ENCODE data around the gene ZNF516. TPM values are rescaled to one million over a fixed set of nuclear protein-coding genes. Genes with fewer than 3 reads are reported as not detected.

The ZNF516 gene
- total and polyA plus RNA-seq, 2 of the 13 experiments (the other 11 are each of a cell fraction or from before 2014, with no cell fraction given), result 16.6 to 18.7 TPM

DNA sequence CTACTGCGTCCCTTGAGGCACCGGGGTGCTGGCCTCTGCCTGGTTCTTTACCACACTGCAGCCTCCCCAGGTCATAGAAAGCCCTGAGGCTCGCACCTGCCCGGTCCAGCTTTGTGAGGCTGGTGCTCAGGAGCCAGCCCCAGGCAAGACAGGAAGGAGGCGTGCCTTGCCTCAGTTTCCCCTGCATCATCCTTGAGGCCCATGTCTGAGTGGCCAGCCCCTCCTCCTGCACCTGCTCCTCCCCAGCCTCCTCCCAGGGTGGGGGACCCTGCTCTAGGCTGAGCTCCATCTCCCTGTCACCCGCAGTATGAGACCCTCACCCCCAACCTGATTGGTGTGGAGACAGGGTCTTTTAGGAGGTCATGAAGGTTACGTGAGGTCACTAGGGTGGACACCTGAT is 147.7 kb downstream of the ZNF516 start:
- H2AFZ ChIP-seq (ENCODE audit: low read length), result no peak overlapping the region
- H3K27ac ChIP-seq (ENCODE audit: extremely low read length, insufficient read depth, low read length), result no peak overlapping the region
- ChIA-PET CTCF (ENCODE audit: low intra/inter-chr PET ratio, low total read pairs) (no interaction called here), POLR2A (no interaction called here)
- intact Hi-C loops (cut with micrococcal nuclease; ENCODE audit: unreplicated experiment), result loop anchor here (5.0 kb wide), 1 partner anchor 1690 kb away; no protein-coding TSS in a partner anchor
- H3K4me1 ChIP-seq (ENCODE audit: insufficient read depth, low read length), result peaks cover 46% of the 10 kb centered on the region
- no peak for FAIRE-seq
- in situ Hi-C loops (cut with HindIII; ENCODE audit: extremely low pct_ligation_motif_present, low pct_unique_long_range_greater_than_20kb), result loop anchor here (10.0 kb wide), 2 partner anchors 183 to 463 kb away; no protein-coding TSS in a partner anchor
- H3K36me3 ChIP-seq (replicated peaks in 1 of 2; ENCODE audit: control insufficient read depth in 1 of 2, insufficient read depth in 2 of 2, low read length in 2 of 2), result no peaks in the 10 kb centered on the region
- H3K4me2 ChIP-seq (ENCODE audit: low read depth, low read length), result no peak overlapping the region
- no peaks in the 10 kb centered on the region for H3K9me3 ChIP-seq (ENCODE audit: low read length)
- H3K27me3 ChIP-seq (ENCODE audit: control insufficient read depth in 1 of 2, insufficient read depth in 2 of 2, low read length in 2 of 2), result peaks cover 0 to 18% of the 10 kb centered on the region in 2 experiments; a peak in 3 of 5 replicates
- WGBS (ENCODE audit: low lambda C conversion rate), result 86% methylated on average over 6 of the region's 7 CpGs
- DNase-seq (ENCODE audit: low spot score), result no peak
- H3K9ac ChIP-seq (ENCODE audit: insufficient read depth, low read depth, low read length), result no peak overlapping the region
- no peak overlapping the region for H3K4me3 ChIP-seq (replicated peaks in 1 of 3; ENCODE audit: insufficient read depth in 1 of 3, low read depth in 2 of 3, low read length in 3 of 3)
- ATAC-seq, result no peak
- H3K79me2 ChIP-seq (ENCODE audit: insufficient read depth, low read length), result no peaks in the 10 kb centered on the region
- H4K20me1 ChIP-seq (ENCODE audit: insufficient read depth, low read length), result no peaks in the 10 kb centered on the region
- no TSS peak for BruUV-seq (replicated peaks)
- TF ChIP-seq, protein P1, sequence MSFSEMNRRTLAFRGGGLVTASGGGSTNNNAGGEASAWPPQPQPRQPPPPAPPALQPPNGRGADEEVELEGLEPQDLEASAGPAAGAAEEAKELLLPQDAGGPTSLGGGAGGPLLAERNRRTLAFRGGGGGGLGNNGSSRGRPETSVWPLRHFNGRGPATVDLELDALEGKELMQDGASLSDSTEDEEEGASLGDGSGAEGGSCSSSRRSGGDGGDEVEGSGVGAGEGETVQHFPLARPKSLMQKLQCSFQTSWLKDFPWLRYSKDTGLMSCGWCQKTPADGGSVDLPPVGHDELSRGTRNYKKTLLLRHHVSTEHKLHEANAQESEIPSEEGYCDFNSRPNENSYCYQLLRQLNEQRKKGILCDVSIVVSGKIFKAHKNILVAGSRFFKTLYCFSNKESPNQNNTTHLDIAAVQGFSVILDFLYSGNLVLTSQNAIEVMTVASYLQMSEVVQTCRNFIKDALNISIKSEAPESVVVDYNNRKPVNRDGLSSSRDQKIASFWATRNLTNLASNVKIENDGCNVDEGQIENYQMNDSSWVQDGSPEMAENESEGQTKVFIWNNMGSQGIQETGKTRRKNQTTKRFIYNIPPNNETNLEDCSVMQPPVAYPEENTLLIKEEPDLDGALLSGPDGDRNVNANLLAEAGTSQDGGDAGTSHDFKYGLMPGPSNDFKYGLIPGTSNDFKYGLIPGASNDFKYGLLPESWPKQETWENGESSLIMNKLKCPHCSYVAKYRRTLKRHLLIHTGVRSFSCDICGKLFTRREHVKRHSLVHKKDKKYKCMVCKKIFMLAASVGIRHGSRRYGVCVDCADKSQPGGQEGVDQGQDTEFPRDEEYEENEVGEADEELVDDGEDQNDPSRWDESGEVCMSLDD (CRISPR knock-in tag; IDR thresholded peaks at IDR 0.05; ENCODE audit: borderline replicate concordance), result no peak
- no peak for TF ChIP-seq ZNF644 (CRISPR knock-in tag; IDR thresholded peaks at IDR 0.05; ENCODE audit: low read depth)
- TF ChIP-seq MTF2 (CRISPR knock-in tag; IDR thresholded peaks at IDR 0.05; ENCODE audit: borderline replicate concordance), result no peak
- TF ChIP-seq, protein P2, sequence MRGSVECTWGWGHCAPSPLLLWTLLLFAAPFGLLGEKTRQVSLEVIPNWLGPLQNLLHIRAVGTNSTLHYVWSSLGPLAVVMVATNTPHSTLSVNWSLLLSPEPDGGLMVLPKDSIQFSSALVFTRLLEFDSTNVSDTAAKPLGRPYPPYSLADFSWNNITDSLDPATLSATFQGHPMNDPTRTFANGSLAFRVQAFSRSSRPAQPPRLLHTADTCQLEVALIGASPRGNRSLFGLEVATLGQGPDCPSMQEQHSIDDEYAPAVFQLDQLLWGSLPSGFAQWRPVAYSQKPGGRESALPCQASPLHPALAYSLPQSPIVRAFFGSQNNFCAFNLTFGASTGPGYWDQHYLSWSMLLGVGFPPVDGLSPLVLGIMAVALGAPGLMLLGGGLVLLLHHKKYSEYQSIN (CRISPR knock-in tag; IDR thresholded peaks at IDR 0.05; ENCODE audit: borderline replicate concordance), result no peak
- TF ChIP-seq, protein P3, sequence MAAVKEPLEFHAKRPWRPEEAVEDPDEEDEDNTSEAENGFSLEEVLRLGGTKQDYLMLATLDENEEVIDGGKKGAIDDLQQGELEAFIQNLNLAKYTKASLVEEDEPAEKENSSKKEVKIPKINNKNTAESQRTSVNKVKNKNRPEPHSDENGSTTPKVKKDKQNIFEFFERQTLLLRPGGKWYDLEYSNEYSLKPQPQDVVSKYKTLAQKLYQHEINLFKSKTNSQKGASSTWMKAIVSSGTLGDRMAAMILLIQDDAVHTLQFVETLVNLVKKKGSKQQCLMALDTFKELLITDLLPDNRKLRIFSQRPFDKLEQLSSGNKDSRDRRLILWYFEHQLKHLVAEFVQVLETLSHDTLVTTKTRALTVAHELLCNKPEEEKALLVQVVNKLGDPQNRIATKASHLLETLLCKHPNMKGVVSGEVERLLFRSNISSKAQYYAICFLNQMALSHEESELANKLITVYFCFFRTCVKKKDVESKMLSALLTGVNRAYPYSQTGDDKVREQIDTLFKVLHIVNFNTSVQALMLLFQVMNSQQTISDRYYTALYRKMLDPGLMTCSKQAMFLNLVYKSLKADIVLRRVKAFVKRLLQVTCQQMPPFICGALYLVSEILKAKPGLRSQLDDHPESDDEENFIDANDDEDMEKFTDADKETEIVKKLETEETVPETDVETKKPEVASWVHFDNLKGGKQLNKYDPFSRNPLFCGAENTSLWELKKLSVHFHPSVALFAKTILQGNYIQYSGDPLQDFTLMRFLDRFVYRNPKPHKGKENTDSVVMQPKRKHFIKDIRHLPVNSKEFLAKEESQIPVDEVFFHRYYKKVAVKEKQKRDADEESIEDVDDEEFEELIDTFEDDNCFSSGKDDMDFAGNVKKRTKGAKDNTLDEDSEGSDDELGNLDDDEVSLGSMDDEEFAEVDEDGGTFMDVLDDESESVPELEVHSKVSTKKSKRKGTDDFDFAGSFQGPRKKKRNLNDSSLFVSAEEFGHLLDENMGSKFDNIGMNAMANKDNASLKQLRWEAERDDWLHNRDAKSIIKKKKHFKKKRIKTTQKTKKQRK (IDR thresholded peaks at IDR 0.05; ENCODE audit: low read length), result no peak
- TF ChIP-seq, protein P4, sequence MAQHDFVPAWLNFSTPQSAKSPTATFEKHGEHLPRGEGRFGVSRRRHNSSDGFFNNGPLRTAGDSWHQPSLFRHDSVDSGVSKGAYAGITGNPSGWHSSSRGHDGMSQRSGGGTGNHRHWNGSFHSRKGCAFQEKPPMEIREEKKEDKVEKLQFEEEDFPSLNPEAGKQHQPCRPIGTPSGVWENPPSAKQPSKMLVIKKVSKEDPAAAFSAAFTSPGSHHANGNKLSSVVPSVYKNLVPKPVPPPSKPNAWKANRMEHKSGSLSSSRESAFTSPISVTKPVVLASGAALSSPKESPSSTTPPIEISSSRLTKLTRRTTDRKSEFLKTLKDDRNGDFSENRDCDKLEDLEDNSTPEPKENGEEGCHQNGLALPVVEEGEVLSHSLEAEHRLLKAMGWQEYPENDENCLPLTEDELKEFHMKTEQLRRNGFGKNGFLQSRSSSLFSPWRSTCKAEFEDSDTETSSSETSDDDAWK (CRISPR knock-in tag; IDR thresholded peaks at IDR 0.05), result no peak
- TF ChIP-seq ISL2 (CRISPR knock-in tag; IDR thresholded peaks at IDR 0.05), result no peak
- no peak for TF ChIP-seq TEAD3 (CRISPR knock-in tag; optimal IDR thresholded peaks at IDR 0.05; ENCODE audit: borderline replicate concordance)
- TF ChIP-seq, protein P5, sequence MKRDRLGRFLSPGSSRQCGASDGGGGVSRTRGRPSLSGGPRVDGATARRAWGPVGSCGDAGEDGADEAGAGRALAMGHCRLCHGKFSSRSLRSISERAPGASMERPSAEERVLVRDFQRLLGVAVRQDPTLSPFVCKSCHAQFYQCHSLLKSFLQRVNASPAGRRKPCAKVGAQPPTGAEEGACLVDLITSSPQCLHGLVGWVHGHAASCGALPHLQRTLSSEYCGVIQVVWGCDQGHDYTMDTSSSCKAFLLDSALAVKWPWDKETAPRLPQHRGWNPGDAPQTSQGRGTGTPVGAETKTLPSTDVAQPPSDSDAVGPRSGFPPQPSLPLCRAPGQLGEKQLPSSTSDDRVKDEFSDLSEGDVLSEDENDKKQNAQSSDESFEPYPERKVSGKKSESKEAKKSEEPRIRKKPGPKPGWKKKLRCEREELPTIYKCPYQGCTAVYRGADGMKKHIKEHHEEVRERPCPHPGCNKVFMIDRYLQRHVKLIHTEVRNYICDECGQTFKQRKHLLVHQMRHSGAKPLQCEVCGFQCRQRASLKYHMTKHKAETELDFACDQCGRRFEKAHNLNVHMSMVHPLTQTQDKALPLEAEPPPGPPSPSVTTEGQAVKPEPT (CRISPR knock-in tag; IDR thresholded peaks at IDR 0.05; ENCODE audit: low read depth), result no peak
- TF ChIP-seq, protein P6, sequence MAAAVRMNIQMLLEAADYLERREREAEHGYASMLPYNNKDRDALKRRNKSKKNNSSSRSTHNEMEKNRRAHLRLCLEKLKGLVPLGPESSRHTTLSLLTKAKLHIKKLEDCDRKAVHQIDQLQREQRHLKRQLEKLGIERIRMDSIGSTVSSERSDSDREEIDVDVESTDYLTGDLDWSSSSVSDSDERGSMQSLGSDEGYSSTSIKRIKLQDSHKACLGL (CRISPR knock-in tag; IDR thresholded peaks at IDR 0.05), result no peak
- TF ChIP-seq MAFK (conservative IDR thresholded peaks at IDR 0.05 in 1 of 2, IDR thresholded peaks at IDR 0.05 in 1 of 2; ENCODE audit: low read length in 2 of 2), result no peak
- TF ChIP-seq BRD4 (CRISPR knock-in tag; IDR thresholded peaks at IDR 0.05), result no peak
- no peak for TF ChIP-seq NFYC (CRISPR knock-in tag; IDR thresholded peaks at IDR 0.05)
- no peak for TF ChIP-seq ZNF552 (CRISPR knock-in tag; IDR thresholded peaks at IDR 0.05; ENCODE audit: borderline replicate concordance)
